HG02981 (cell line): ENCODE measurements around the gene MBD3.

Source experiments
- ATAC-seq: cut with Tn5 transposase; IDR thresholded peaks from one replicate; pipeline ENCODE4 v1.9.1; 2021; ENCODE audit warnings: mild to moderate bottlenecking, moderate library complexity; ENCODE audit not compliant: unreplicated experiment

The MBD3 gene

GRCh38 chr19:1619703-1620102, 27.0 kb upstream of the MBD3 start:
- no peak for ATAC-seq

- no peak for ATAC-seq
Observed at GRCh38 chr19:1619094-1619439, 26.4 kb upstream of the MBD3 start.

- ATAC-seq = no peak
Observed at GRCh38 chr19:1618157-1619093, 25.8 kb upstream of the MBD3 start.

- ATAC-seq = no peak
Observed at GRCh38 chr19:1616875-1617274, 24.2 kb upstream of the MBD3 start.

GRCh38 chr19:1616396-1616795, 23.7 kb upstream of the MBD3 start:
- ATAC-seq = no peak

GRCh38 chr19:1615156-1615765, 22.6 kb upstream of the MBD3 start:
- no peak for ATAC-seq

- no peak for ATAC-seq
Observed at GRCh38 chr19:1613808-1614570, 21.3 kb upstream of the MBD3 start.

GRCh38 chr19:1613146-1613545, 20.5 kb upstream of the MBD3 start:
- ATAC-seq = no peak

- ATAC-seq = no peak
Observed at GRCh38 chr19:1612114-1613086, 19.7 kb upstream of the MBD3 start.

- ATAC-seq = no peak
Observed at GRCh38 chr19:1611353-1611752, 18.7 kb upstream of the MBD3 start.

GRCh38 chr19:1610579-1610978, 17.9 kb upstream of the MBD3 start:
- ATAC-seq = no peak

GRCh38 chr19:1609680-1610474, 17.2 kb upstream of the MBD3 start:
- no peak for ATAC-seq

- no peak for ATAC-seq
Observed at GRCh38 chr19:1609103-1609396, 16.4 kb upstream of the MBD3 start.

- no peak for ATAC-seq
Observed at GRCh38 chr19:1608359-1609102, 15.9 kb upstream of the MBD3 start.

GRCh38 chr19:1606138-1606651, 13.5 kb upstream of the MBD3 start:
- no peak for ATAC-seq

GRCh38 chr19:1605236-1606137, 12.8 kb upstream of the MBD3 start, which contains the start of gene UQCR11:
Gene UQCR11 (minus strand): TSS chr19:1605462. CDS start chr19:1605409, 53 bp downstream.
- peak; percentile 77 for ATAC-seq

- no peak for ATAC-seq
Observed at GRCh38 chr19:1602091-1602707, 9.5 kb upstream of the MBD3 start.
